GM18873 (cell line): Measurements from ENCODE around the gene MYCBP2.

Source experiments
- ATAC-seq: cut with Tn5 transposase; IDR thresholded peaks from one replicate; pipeline ENCODE4 v1.9.1; 2021; ENCODE audit warnings: mild to moderate bottlenecking, moderate library complexity, moderate number of reproducible peaks; ENCODE audit not compliant: unreplicated experiment, low FRiP score

Gene MYCBP2

GRCh38 chr13:77042566-77043177, 284.2 kb downstream of the MYCBP2 start:
- no peak for ATAC-seq

GRCh38 chr13:77040835-77041234, 286.1 kb downstream of the MYCBP2 start:
- no peak for ATAC-seq

- ATAC-seq: no peak
Measured at GRCh38 chr13:77040076-77040475, 286.8 kb downstream of the MYCBP2 start.

- no peak for ATAC-seq
Measured at GRCh38 chr13:77038907-77039480, 287.9 kb downstream of the MYCBP2 start.

GRCh38 chr13:77036279-77036678, 290.6 kb downstream of the MYCBP2 start:
- no peak for ATAC-seq

GRCh38 chr13:77034881-77035280, 292.0 kb downstream of the MYCBP2 start:
- no peak for ATAC-seq

- ATAC-seq: no peak
Measured at GRCh38 chr13:77033717-77034302, 293.1 kb downstream of the MYCBP2 start.

GRCh38 chr13:77031656-77032243, 295.1 kb downstream of the MYCBP2 start:
- ATAC-seq: no peak

GRCh38 chr13:77029436-77029835, 297.5 kb downstream of the MYCBP2 start:
- ATAC-seq: no peak

- no peak for ATAC-seq
Measured at GRCh38 chr13:77028202-77028601, 298.7 kb downstream of the MYCBP2 start.

- peak; percentile 51 for ATAC-seq
Measured at GRCh38 chr13:77026861-77027621, 299.9 kb downstream of the MYCBP2 start, which contains the start of gene FBXL3. Gene FBXL3, minus strand, starts transcription at chr13:77027159. Its CDS starts 5,299 bp downstream, at chr13:77021860.

- ATAC-seq: peak; percentile 31
Measured at GRCh38 chr13:77026255-77026860, 300.5 kb downstream of the MYCBP2 start.

- ATAC-seq: no peak
Measured at GRCh38 chr13:77022341-77022740, 304.6 kb downstream of the MYCBP2 start.

- no peak for ATAC-seq
Measured at GRCh38 chr13:77019756-77020155, 307.1 kb downstream of the MYCBP2 start.

GRCh38 chr13:77016888-77017623, 309.8 kb downstream of the MYCBP2 start:
- ATAC-seq: no peak

- no peak for ATAC-seq
Measured at GRCh38 chr13:77016251-77016812, 310.6 kb downstream of the MYCBP2 start.

- ATAC-seq: no peak
Measured at GRCh38 chr13:77014906-77015685, 311.8 kb downstream of the MYCBP2 start.

- ATAC-seq: no peak
Measured at GRCh38 chr13:77013853-77014542, 312.9 kb downstream of the MYCBP2 start.
